ENCODE results near the gene ADAMTS17. TPM values are rescaled to one million over a fixed set of nuclear protein-coding genes. Genes with fewer than 3 reads are reported as not detected.

The ADAMTS17 gene
- total and polyA plus RNA-seq, 9 of the 15 experiments (the other 6 are each of a cell fraction or from before 2014, with no cell fraction given), result 0.01 to 0.14 (median 0.07) TPM; not detected in 6

DNA sequence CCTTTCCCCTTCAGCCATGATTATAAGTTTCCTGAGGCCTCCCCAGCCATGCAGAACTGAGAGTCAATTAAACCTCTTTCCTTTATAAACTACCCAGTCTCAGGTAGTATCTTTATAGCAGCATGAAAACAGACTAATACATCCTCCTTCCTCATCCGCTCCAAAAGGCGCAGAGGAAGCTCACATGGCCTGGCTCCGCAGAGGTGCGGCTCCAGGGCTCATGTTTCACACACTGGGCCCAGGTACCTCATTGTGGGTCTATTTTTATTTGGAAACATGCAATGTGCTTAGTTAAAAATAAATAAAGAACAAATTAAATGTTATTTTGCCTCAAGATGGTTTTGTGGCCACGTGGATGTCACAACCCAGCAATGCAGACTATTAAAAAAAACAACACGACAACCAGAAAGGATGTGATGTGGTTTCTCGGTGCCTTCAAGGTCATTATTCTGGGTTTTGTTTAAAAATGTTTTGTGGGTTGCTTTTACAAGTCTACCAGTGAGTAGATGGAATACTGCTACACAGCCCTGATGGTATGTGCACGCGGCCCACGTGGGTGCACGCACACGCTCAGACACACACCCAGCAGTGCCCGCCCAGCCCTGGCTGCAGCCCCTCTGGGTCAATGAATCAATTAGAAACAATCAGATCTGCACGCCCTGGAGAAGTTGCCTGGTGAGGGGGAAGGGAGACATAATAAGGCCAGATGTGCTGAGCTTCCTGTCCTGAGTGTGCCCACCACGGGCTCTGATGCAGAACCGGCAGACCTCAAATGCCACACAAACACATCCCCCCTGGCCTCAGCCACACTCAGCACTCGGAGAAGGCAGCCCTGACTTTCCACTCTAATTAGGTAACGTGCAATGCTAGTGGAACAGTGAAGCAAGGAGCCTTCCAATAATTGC is 140.1 kb downstream of the ADAMTS17 start:
- DNase-seq (ENCODE audit: extremely low read depth in 1 of 4, low spot score in 3 of 4) (no peak), ATAC-seq (no peak), FAIRE-seq (no peak)
- no peaks in the 10 kb centered on the region for H3K9me1 ChIP-seq (ENCODE audit: control insufficient read depth, insufficient read depth, low read length)
- ChIA-PET CTCF (ENCODE audit: low intra/inter-chr PET ratio) (no interaction called here), POLR2A (no interaction called here)
- no TSS peak for BruUV-seq (replicated peaks)
- intact Hi-C loops (cut with micrococcal nuclease), result no loop called here
- no peak overlapping the region for H3K27ac ChIP-seq (ENCODE audit: extremely low read depth, low read depth, low read length)
- no peaks in the 10 kb centered on the region for H3K9me3 ChIP-seq (replicated peaks; ENCODE audit: control insufficient read depth, insufficient read depth, low read depth, low read length)
- H3K4me2 ChIP-seq (ENCODE audit: insufficient read depth, low read length), result no peak overlapping the region
- no peaks in the 10 kb centered on the region for H3K79me2 ChIP-seq (ENCODE audit: control insufficient read depth, insufficient read depth, low read length)
- H3K9ac ChIP-seq (ENCODE audit: insufficient read depth in 1 of 2, low read depth in 2 of 2, low read length in 2 of 2), result no peak overlapping the region
- H3K4me3 ChIP-seq, result no peak overlapping the region
- no peaks in the 10 kb centered on the region for H3K36me3 ChIP-seq (ENCODE audit: control insufficient read depth, insufficient read depth, low read length)
- peaks cover 12 to 48% of the 10 kb centered on the region in 2 experiments; a peak in 3 of 5 replicates for H3K27me3 ChIP-seq (ENCODE audit: control insufficient read depth in 2 of 2, insufficient read depth in 2 of 2, low read length in 2 of 2)
- WGBS (ENCODE audit: insufficient coverage, low coverage, missing lambda C conversion rate), result 2% methylated on average over 18 of the region's 18 CpGs
- no peak overlapping the region for H2AFZ ChIP-seq (ENCODE audit: low read depth, low read length)
- no peaks in the 10 kb centered on the region; the same call in 1 of the 2 replicates for H4K20me1 ChIP-seq (replicated peaks; ENCODE audit: control insufficient read depth, insufficient read depth, low read length)
- H3K4me1 ChIP-seq (replicated peaks in 1 of 2; ENCODE audit: control insufficient read depth in 2 of 2, insufficient read depth in 2 of 2, low read length in 2 of 2), result no peaks in the 10 kb centered on the region
- TF ChIP-seq, protein P1, sequence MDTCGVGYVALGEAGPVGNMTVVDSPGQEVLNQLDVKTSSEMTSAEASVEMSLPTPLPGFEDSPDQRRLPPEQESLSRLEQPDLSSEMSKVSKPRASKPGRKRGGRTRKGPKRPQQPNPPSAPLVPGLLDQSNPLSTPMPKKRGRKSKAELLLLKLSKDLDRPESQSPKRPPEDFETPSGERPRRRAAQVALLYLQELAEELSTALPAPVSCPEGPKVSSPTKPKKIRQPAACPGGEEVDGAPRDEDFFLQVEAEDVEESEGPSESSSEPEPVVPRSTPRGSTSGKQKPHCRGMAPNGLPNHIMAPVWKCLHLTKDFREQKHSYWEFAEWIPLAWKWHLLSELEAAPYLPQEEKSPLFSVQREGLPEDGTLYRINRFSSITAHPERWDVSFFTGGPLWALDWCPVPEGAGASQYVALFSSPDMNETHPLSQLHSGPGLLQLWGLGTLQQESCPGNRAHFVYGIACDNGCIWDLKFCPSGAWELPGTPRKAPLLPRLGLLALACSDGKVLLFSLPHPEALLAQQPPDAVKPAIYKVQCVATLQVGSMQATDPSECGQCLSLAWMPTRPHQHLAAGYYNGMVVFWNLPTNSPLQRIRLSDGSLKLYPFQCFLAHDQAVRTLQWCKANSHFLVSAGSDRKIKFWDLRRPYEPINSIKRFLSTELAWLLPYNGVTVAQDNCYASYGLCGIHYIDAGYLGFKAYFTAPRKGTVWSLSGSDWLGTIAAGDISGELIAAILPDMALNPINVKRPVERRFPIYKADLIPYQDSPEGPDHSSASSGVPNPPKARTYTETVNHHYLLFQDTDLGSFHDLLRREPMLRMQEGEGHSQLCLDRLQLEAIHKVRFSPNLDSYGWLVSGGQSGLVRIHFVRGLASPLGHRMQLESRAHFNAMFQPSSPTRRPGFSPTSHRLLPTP (IDR thresholded peaks at IDR 0.05; ENCODE audit: borderline replicate concordance, extremely low read depth, insufficient read length), result no peak
- TF ChIP-seq MTA2 (IDR thresholded peaks at IDR 0.05; ENCODE audit: low read depth) (no peak), MTA1 (IDR thresholded peaks at IDR 0.05; ENCODE audit: borderline replicate concordance) (no peak)
- TF ChIP-seq, protein P2, sequence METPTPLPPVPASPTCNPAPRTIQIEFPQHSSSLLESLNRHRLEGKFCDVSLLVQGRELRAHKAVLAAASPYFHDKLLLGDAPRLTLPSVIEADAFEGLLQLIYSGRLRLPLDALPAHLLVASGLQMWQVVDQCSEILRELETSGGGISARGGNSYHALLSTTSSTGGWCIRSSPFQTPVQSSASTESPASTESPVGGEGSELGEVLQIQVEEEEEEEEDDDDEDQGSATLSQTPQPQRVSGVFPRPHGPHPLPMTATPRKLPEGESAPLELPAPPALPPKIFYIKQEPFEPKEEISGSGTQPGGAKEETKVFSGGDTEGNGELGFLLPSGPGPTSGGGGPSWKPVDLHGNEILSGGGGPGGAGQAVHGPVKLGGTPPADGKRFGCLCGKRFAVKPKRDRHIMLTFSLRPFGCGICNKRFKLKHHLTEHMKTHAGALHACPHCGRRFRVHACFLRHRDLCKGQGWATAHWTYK (CRISPR knock-in tag; IDR thresholded peaks at IDR 0.05), result no peak
- in situ Hi-C loops (cut with MboI), result no loop called here
